ENCODE data around the gene SPEM2. TPM values are rescaled to one million over a fixed set of nuclear protein-coding genes. Genes with fewer than 3 reads are reported as not detected.

SPEM2 gene
- total and polyA plus RNA-seq, 2 donors: 0.02 TPM; not detected in 1

- H3K36me3 ChIP-seq (ENCODE audit: control insufficient read depth in 2 of 2, insufficient read depth in 2 of 2, low read length in 1 of 2): peaks cover 44 to 53% of the 10 kb centered on the region in 2 donors
- H3K4me3 ChIP-seq (ENCODE audit: low read length in 2 of 2): no peak overlapping the region
- peaks cover 0 to 13% of the 10 kb centered on the region in 2 donors for H3K4me1 ChIP-seq (ENCODE audit: control insufficient read depth in 2 of 2, insufficient read depth in 2 of 2, low read length in 2 of 2)
- no peaks in the 10 kb centered on the region for H3K9me3 ChIP-seq (ENCODE audit: control insufficient read depth in 2 of 2, insufficient read depth in 1 of 2, low read length in 1 of 2)
- DNase-seq (ENCODE audit: low read depth in 6 of 9, low spot score in 9 of 9): no peak
- 97% methylated on average over 44 of the region's 44 CpGs for WGBS
- no peak overlapping the region for H3K27ac ChIP-seq (ENCODE audit: low read depth in 1 of 2, low read length in 1 of 2)
- H3K27me3 ChIP-seq (ENCODE audit: control insufficient read depth in 2 of 2, insufficient read depth in 1 of 2, low read length in 1 of 2): no peaks in the 10 kb centered on the region
Measured at GRCh38 chr17:7462474-7463371, 37.3 kb downstream of the SPEM2 start.

- WGBS: 97% methylated on average over 14 of the region's 14 CpGs
- Histone ChIP-seq H3K27ac (ENCODE audit: low read depth in 1 of 2, low read length in 1 of 2) (peak overlapping the region in 1 of 2 donors; percentile 62), H3K4me3 (ENCODE audit: low read length in 2 of 2) (no peak overlapping the region), H3K27me3 (ENCODE audit: control insufficient read depth in 2 of 2, insufficient read depth in 1 of 2, low read length in 1 of 2) (no peaks in the 10 kb centered on the region), H3K9me3 (ENCODE audit: control insufficient read depth in 2 of 2, insufficient read depth in 1 of 2, low read length in 1 of 2) (no peaks in the 10 kb centered on the region), H3K4me1 (ENCODE audit: control insufficient read depth in 2 of 2, insufficient read depth in 2 of 2, low read length in 2 of 2) (peaks cover 0 to 15% of the 10 kb centered on the region in 2 donors), H3K36me3 (ENCODE audit: control insufficient read depth in 2 of 2, insufficient read depth in 2 of 2, low read length in 1 of 2) (peaks cover 44 to 56% of the 10 kb centered on the region in 2 donors)
- no peak for DNase-seq (ENCODE audit: low read depth in 6 of 9, low spot score in 9 of 9)
Measured at GRCh38 chr17:7463372-7463846, 38.0 kb downstream of the SPEM2 start.

- H3K36me3 ChIP-seq (ENCODE audit: control insufficient read depth in 2 of 2, insufficient read depth in 2 of 2, low read length in 1 of 2): peaks cover 44 to 56% of the 10 kb centered on the region in 2 donors
- DNase-seq (ENCODE audit: low read depth in 6 of 9, low spot score in 9 of 9): no peak
- H3K27me3 ChIP-seq (ENCODE audit: control insufficient read depth in 2 of 2, insufficient read depth in 1 of 2, low read length in 1 of 2): no peaks in the 10 kb centered on the region
- no peaks in the 10 kb centered on the region for H3K9me3 ChIP-seq (ENCODE audit: control insufficient read depth in 2 of 2, insufficient read depth in 1 of 2, low read length in 1 of 2)
- 98% methylated on average over 9 of the region's 9 CpGs for WGBS
- H3K27ac ChIP-seq (ENCODE audit: low read depth in 1 of 2, low read length in 1 of 2): peak overlapping the region in 1 of 2 donors; percentile 62
- peaks cover 0 to 15% of the 10 kb centered on the region in 2 donors for H3K4me1 ChIP-seq (ENCODE audit: control insufficient read depth in 2 of 2, insufficient read depth in 2 of 2, low read length in 2 of 2)
- H3K4me3 ChIP-seq (ENCODE audit: low read length in 2 of 2): no peak overlapping the region
Measured at GRCh38 chr17:7464081-7464480, 38.7 kb downstream of the SPEM2 start.

- H3K4me1 ChIP-seq (ENCODE audit: control insufficient read depth in 2 of 2, insufficient read depth in 2 of 2, low read length in 2 of 2): peaks cover 0 to 15% of the 10 kb centered on the region in 2 donors
- 97% methylated on average over 33 of the region's 33 CpGs for WGBS
- H3K9me3 ChIP-seq (ENCODE audit: control insufficient read depth in 2 of 2, insufficient read depth in 1 of 2, low read length in 1 of 2): no peaks in the 10 kb centered on the region
- no peak for DNase-seq (ENCODE audit: low read depth in 6 of 9, low spot score in 9 of 9)
- no peak overlapping the region for H3K4me3 ChIP-seq (ENCODE audit: low read length in 2 of 2)
- peaks cover 44 to 53% of the 10 kb centered on the region in 2 donors for H3K36me3 ChIP-seq (ENCODE audit: control insufficient read depth in 2 of 2, insufficient read depth in 2 of 2, low read length in 1 of 2)
- H3K27me3 ChIP-seq (ENCODE audit: control insufficient read depth in 2 of 2, insufficient read depth in 1 of 2, low read length in 1 of 2): no peaks in the 10 kb centered on the region
- H3K27ac ChIP-seq (ENCODE audit: low read depth in 1 of 2, low read length in 1 of 2): no peak overlapping the region
Measured at GRCh38 chr17:7465597-7466275, 40.3 kb downstream of the SPEM2 start.

GRCh38 chr17:7466318-7466638 lies 40.9 kb downstream of the SPEM2 start:
- no peaks in the 10 kb centered on the region for H3K27me3 ChIP-seq (ENCODE audit: control insufficient read depth in 2 of 2, insufficient read depth in 1 of 2, low read length in 1 of 2)
- H3K4me1 ChIP-seq (ENCODE audit: control insufficient read depth in 2 of 2, insufficient read depth in 2 of 2, low read length in 2 of 2): peaks cover 0 to 15% of the 10 kb centered on the region in 2 donors
- no peaks in the 10 kb centered on the region for H3K9me3 ChIP-seq (ENCODE audit: control insufficient read depth in 2 of 2, insufficient read depth in 1 of 2, low read length in 1 of 2)
- DNase-seq (ENCODE audit: low read depth in 6 of 9, low spot score in 9 of 9): no peak
- H3K4me3 ChIP-seq (ENCODE audit: low read length in 2 of 2): no peak overlapping the region
- 97% methylated on average over 9 of the region's 9 CpGs for WGBS
- peak overlapping the region in 1 of 2 donors; percentile 27 for H3K27ac ChIP-seq (ENCODE audit: low read depth in 1 of 2, low read length in 1 of 2)
- peaks cover 44 to 49% of the 10 kb centered on the region in 2 donors for H3K36me3 ChIP-seq (ENCODE audit: control insufficient read depth in 2 of 2, insufficient read depth in 2 of 2, low read length in 1 of 2)

- WGBS: 92% methylated on average over 16 of the region's 16 CpGs
- no peak overlapping the region for H3K4me3 ChIP-seq (ENCODE audit: low read length in 2 of 2)
- no peaks in the 10 kb centered on the region for H3K27me3 ChIP-seq (ENCODE audit: control insufficient read depth in 2 of 2, insufficient read depth in 1 of 2, low read length in 1 of 2)
- DNase-seq (ENCODE audit: low read depth in 6 of 9, low spot score in 9 of 9): no peak
- peaks cover 0 to 16% of the 10 kb centered on the region in 2 donors for H3K4me1 ChIP-seq (ENCODE audit: control insufficient read depth in 2 of 2, insufficient read depth in 2 of 2, low read length in 2 of 2)
- peak overlapping the region; percentile 48 to 64 for H3K27ac ChIP-seq (ENCODE audit: low read depth in 1 of 2, low read length in 1 of 2)
- peaks cover 44 to 48% of the 10 kb centered on the region in 2 donors for H3K36me3 ChIP-seq (ENCODE audit: control insufficient read depth in 2 of 2, insufficient read depth in 2 of 2, low read length in 1 of 2)
- no peaks in the 10 kb centered on the region for H3K9me3 ChIP-seq (ENCODE audit: control insufficient read depth in 2 of 2, insufficient read depth in 1 of 2, low read length in 1 of 2)
Measured at GRCh38 chr17:7466639-7467341, 41.4 kb downstream of the SPEM2 start.

GRCh38 chr17:7467498-7467897 lies 42.1 kb downstream of the SPEM2 start:
- WGBS: 94% methylated on average over 3 of the region's 3 CpGs
- H3K4me1 ChIP-seq (ENCODE audit: control insufficient read depth in 2 of 2, insufficient read depth in 2 of 2, low read length in 2 of 2): peaks cover 0 to 18% of the 10 kb centered on the region in 2 donors

GRCh38 chr17:7468290-7468689 lies 42.9 kb downstream of the SPEM2 start:
- WGBS: 98% methylated on average over 11 of the region's 11 CpGs

More at GRCh38 chr17:7467498-7467897, 42.1 kb downstream of the SPEM2 start:
- DNase-seq (ENCODE audit: low read depth in 6 of 9, low spot score in 9 of 9): no peak
- Histone ChIP-seq H3K27me3 (ENCODE audit: control insufficient read depth in 2 of 2, insufficient read depth in 1 of 2, low read length in 1 of 2) (no peaks in the 10 kb centered on the region), H3K27ac (ENCODE audit: low read depth in 1 of 2, low read length in 1 of 2) (peak overlapping the region; percentile 48 to 64), H3K4me3 (ENCODE audit: low read length in 2 of 2) (no peak overlapping the region), H3K9me3 (ENCODE audit: control insufficient read depth in 2 of 2, insufficient read depth in 1 of 2, low read length in 1 of 2) (no peaks in the 10 kb centered on the region), H3K36me3 (ENCODE audit: control insufficient read depth in 2 of 2, insufficient read depth in 2 of 2, low read length in 1 of 2) (peaks cover 37 to 41% of the 10 kb centered on the region in 2 donors)

More at GRCh38 chr17:7468290-7468689, 42.9 kb downstream of the SPEM2 start:
- Histone ChIP-seq H3K9me3 (ENCODE audit: control insufficient read depth in 2 of 2, insufficient read depth in 1 of 2, low read length in 1 of 2) (no peaks in the 10 kb centered on the region), H3K4me3 (ENCODE audit: low read length in 2 of 2) (no peak overlapping the region), H3K36me3 (ENCODE audit: control insufficient read depth in 2 of 2, insufficient read depth in 2 of 2, low read length in 1 of 2) (peaks cover 29 to 33% of the 10 kb centered on the region in 2 donors), H3K27ac (ENCODE audit: low read depth in 1 of 2, low read length in 1 of 2) (no peak overlapping the region), H3K27me3 (ENCODE audit: control insufficient read depth in 2 of 2, insufficient read depth in 1 of 2, low read length in 1 of 2) (no peaks in the 10 kb centered on the region), H3K4me1 (ENCODE audit: control insufficient read depth in 2 of 2, insufficient read depth in 2 of 2, low read length in 2 of 2) (peaks cover 0 to 18% of the 10 kb centered on the region in 2 donors)
- DNase-seq (ENCODE audit: low read depth in 6 of 9, low spot score in 9 of 9): no peak
